DMS 273 treated with DMSO at 0.1 percent for 48 hours (cell line): ENCODE data around the gene ERCC2.
"Not testable (repeated sequence)": the region's sequence is repeated elsewhere in the genome, so short reads cannot be mapped to it uniquely, and the experiment has no call there.

Source experiments
- DNase-seq: peaks from one replicate; lab custom pipeline; 2025; lab: John Stamatoyannopoulos, UW

The ERCC2 gene

DNA sequence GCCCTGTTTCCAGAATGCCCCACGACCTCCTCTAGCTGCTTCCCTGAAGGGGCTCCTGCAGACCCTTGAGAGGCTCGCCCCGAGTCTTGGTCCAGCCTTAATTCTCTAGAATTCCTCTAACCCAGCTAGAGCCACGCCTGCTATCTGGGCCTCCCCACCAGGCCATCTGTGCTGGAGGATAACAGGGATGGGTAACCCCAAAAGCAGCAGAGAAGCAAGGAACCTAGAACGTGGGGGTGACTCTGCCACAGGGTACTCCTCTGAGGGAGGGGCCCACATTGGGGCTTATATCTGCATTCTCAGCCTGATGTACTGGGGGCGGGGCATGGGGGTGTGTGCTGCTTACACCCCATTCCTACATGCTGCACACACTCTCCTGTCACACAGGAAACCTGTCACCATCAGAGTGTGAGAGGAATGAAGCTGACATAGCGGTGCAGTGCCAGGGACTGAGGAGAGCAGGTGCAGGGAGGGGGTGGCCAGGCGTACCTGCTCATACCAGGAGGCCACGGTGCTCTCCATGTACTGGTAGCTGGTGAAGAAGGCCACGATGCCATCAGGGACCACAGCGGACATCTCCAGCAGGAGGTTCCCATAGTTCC lies 16.0 kb downstream of the ERCC2 start:
- no peak for DNase-seq

DNA sequence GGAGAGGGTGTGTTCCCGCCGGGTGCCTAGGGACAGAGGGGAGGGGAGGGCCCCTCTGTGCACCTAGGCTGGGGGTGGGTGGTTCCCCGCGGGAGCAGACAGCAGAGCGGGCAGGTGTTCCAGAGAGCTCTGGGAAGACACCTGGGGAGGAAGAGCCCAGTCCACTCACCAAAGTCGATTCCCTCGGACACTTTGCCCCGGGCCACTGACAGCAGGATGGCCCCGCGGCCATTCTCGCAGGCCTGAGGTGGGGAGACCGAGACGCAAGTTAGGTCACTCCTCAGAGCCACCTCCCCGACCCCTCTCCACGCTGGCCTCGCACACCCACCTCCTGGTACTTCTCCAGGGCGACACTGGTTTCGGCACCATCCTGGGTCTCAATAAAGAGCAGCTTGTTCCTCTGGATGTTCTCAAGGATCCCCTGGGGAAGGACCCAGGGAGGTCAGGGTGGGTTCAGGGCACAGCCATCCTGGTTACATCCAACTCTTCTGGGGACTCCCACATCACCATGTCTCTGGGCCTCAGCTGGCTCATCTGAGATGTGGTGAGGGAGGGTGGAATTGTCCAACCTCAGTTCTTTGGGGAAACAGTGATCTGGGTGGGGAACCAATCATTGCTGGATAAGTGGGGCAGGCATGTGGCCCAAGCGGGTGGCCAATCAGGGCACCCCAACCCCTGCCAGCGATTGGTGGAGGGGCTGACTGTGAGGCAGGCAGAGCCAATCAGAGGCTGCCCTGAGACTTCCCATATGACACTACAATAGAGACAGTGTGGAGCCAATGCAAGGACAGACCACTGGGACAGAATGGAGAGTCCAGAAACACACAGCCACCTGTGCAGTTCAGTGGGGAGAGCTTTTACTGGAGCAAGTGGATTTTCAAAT lies 17.2 kb downstream of the ERCC2 start:
- DNase-seq, result no peak

DNA sequence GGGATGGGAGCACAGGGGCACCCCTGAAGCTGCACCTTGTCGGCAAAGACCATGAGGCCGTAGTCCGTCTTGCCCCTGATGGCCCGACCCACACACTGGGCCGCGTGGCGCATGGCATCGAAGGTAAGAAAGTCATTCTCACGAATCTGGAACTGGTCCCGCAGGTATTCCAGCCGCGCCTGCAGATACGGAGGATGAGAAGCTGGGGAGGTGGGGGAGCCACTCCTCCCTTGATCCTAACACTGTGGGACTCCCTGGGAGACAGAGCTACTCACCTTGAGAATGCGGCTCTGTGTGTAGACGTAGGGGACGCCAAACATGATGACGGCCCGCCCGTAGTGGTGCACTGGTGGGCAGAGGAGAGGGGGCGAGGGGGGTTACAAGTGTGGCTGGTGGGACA lies 17.9 kb downstream of the ERCC2 start:
- no peak for DNase-seq

DNA sequence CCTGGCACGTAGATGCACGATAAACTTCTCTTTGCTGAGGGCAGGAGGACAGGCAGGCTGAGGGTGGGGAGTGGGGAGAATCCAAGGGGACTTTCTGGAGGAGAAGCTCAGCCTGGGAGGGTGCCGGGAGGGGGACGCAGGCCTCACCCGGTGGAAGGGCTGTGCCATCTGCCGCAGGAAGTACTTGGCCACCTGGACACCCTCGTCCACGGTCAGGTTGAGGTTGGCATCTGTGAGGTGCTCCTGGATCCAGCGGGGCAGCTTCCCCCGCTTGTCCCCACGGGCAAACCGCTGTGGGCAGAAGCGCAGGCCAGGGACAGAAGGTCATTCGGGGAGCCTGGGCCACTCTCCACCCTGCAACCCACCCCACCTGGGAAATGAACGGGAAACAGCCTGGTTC lies 18.3 kb downstream of the ERCC2 start:
- no peak for DNase-seq

DNA sequence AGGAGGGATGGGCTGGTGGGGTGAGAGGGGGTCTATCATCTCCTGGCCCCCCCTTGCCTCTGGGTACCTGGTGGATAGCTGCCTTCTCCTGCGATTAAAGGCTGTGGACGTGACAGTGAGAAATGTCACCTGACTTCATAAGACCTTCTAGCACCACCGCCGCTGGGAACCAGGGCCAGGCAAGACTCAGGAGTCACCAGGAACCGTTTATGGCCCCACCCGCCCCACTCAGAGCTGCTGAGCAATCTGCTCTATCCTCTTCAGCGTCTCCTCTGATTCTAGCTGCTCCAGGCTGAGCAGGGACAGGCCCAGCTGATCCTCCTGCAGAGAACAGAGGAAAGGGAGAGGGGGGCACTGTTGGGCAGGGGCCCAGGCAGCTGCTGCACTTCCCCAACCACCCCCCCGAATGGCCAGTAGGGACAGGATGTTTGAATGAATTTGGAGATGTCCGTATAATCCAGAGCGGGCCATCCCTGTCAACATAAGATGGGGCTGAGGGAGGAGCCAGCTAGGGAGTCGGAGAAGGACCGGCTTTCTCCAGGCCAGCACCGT lies 18.9 kb downstream of the ERCC2 start:
- no peak for DNase-seq

DNA sequence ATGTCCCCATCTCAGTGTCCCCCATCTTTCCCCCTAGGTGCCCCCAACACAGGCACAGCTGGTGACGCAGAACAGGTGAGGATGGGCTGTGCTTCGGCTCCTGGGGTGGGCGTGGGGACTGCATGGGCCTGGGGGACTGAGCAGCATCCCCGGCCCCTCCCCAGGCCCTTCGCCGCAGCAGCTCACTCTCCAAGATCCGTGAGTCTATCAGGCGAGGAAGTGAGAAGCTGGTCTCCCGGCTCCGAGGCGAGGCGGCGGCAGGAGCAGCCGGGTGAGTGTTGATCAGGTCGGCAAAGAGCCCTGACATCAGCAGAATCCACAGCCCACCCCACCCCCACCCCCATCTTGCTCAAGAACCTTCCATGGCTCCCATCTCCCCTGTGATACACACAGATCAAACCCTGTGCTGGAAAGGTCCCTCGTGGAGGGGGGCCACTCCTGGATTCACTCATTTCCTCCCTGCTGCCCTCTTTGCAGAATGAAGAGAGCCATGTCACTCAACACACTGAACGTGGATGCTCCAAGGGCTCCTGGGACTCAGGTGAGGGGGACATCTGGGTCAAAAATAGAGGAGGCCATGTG lies 19.8 kb downstream of the ERCC2 start:
- no peak for DNase-seq

DNA sequence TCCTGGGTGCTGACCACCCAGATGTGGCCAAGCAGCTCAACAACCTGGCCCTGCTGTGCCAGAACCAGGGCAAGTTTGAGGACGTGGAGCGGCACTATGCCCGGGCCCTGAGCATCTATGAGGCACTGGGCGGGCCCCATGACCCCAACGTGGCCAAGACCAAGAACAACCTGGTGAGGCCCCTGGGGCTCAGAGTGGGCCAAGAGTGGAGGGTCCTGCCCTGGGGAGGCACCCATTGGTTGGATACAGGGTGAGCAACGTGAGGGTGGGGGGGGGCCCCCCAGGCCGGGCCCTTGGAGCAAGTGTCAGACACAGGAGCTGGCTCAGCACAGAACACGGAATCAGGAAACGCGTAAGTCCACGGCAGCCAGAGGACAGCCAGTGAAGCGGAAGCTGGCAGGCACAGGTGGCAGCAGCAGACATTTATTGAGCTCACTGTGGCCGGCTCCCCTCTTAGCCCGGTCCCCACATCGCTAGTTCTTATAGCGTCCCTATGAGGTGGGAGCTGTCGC lies 20.9 kb downstream of the ERCC2 start:
- no peak for DNase-seq

DNA sequence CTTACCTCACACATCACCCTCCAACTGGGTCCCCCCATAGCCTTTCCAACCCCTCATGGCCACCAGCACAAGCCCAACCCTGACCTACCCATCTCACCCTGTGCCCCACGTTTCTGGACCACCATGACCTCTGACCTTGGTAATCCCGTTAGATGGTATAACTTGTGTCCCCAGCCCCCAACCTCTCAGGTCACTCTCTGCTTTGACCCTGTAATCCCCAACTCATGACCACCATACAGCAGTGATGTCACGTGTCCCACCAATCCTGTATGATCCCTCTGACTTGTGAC lies 21.3 kb downstream of the ERCC2 start:
- no peak for DNase-seq

DNA sequence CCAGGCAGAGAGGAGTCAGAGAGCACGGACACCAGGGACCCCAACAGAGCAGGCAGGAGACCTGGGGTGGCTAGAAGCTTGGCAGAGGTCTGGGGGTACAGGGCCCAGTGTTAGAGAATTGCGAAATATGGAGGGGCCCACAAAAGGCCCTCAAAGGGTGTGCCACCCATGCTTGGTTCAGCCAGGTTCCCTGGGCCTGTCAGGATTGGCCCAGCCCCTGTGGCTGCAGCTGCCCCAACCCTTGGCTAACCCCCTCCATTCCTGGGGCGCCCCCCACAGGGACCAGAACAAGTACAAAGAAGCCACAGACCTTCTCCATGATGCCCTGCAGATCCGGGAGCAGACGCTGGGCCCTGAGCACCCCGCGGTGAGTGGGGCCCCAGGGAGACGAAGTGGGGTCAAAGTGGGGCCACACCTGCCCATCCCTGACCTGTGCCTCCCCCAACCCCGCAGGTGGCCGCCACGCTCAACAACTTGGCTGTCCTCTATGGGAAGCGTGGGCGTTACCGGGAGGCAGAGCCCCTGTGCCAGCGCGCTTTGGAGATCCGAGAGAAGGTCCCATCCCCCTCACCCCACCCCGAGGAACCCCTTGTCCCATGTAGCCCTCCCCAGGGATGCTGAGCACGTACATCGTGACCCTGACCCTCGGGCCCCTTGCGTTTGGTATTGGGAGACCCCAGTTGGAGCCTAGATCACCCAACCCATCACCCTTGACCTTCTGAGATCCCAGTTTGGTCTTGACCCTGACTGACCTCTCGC lies 21.8 kb downstream of the ERCC2 start:
- no peak for DNase-seq

DNA sequence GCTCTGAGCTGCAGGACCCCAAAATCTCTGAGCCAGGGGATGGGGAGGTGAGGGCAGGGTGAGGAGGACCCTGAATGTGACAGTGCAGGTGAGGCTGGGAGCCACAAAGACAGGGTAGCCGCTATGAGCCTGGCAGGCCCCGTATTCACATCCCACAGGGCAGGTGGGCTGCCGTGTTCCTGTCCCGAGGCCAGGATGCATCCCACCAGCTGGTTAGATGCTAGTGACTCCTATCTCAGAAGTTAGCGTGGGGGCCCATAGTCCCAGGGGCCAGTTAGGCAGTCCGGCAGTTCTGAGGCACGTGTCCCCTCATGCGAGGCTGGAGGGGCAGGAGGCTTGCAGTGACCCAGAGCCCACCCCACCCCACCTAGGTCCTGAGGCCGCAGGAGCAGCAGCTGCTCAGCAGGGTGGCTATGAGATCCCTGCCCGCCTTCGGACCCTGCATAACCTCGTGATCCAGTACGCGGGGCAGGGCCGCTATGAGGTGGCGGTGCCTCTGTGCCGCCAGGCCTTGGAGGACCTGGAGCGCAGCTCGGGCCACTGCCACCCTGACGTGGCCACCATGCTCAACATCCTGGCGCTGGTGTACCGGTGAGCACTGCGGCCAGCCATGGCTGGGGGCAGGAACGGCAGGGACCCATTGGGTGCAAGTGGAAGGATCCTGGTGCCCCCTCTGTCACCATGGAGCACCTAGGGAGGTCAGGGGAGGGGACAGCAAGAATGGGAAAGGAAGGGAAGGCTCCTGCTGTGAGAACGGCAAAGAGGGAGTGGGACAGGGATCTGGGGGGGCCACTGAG lies 22.6 kb downstream of the ERCC2 start:
- no peak for DNase-seq

DNA sequence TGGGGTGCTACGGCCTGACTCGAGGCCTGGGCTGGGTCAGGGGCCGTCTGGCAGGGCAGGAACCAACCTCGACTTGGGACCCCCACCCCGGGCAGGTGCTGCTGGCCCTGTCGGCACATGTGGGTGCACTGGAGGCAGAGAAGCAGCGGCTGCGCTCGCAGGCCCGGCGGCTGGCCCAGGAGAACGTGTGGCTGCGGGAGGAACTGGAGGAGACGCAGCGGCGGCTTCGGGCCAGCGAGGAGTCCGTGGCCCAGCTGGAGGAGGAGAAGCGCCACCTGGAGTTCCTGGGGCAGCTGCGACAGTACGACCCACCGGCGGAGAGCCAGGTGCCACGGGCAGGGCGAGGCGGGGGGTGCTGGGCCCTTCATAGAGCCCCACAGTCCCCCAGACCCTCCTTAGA lies 23.9 kb downstream of the ERCC2 start:
- DNase-seq, result no peak

DNA sequence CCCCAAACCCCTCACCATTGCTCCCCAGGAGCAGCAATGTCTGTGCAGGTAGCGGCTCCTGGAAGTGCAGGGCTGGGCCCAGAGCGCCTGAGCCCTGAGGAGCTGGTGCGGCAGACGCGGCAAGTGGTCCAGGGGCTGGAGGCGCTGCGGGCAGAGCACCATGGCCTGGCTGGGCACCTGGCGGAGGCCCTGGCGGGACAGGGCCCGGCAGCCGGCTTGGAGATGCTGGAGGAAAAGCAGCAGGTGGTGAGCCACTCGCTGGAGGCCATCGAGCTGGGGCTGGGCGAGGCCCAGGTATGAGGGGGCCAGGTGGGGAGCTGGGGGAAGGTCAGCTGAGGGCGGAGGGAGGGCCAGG lies 24.9 kb downstream of the ERCC2 start:
- no peak for DNase-seq

DNA sequence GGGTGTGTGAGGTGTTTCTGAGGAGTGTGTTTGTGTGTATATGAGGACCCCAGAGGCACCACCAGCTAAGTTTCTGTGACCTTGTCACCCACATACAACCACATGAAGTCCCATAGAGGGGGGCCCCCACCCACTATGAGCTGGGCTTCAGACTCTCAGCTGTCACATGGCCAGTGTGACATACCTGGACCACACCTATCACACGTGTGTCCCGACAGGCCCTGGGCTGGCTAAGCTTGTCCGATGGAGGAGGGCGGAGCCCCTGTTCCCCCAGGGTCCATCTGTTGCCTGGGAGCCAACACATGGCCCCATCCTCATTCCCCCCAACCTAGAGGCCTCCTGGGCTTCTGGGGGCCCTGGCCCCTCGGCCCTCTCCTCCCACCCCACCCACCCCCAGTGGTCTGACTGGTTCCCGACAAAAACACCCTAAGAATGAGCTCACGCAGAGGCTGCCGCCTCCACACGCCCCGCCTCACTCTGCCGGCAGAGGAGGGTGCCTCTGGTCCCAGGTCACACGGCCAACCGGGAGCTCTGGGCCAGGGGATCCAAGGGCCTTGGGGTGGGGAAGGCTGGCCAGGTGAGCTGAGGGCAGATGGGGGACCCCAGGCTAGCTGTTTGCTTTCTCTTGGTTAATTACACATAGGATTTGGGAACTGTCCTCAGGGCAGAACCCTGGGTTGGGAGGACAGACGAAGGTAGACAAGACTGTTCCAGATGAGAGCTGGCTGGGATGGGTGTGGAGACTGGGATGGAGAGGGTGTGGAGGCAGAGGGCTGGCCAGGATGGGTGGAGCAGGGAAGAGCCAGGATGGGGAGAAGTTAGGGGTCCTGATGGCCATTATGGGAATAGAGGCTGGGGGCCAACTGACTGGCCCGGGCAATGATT lies 25.5 kb downstream of the ERCC2 start:
- DNase-seq, result no peak

DNA sequence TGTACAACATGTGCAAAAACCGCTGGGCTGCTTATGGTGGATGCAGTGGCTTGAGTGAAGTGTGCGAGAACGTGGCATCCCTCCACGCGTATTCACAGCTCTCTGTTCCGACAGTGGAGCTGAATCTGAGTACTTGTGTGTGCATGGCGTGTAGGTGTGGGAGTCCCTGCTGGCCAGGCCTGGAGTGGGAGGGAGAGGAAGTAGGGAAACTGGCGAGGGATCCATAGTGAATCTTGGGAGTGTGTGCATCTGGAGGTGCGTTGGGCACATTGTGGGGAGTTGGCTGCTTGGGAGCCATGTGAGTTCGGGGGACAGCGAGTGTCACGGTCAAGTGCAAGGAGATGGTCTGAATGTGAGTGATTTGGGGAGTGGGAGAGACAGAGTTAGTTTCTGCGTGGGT lies 27.5 kb downstream of the ERCC2 start:
- DNase-seq, result no peak

DNA sequence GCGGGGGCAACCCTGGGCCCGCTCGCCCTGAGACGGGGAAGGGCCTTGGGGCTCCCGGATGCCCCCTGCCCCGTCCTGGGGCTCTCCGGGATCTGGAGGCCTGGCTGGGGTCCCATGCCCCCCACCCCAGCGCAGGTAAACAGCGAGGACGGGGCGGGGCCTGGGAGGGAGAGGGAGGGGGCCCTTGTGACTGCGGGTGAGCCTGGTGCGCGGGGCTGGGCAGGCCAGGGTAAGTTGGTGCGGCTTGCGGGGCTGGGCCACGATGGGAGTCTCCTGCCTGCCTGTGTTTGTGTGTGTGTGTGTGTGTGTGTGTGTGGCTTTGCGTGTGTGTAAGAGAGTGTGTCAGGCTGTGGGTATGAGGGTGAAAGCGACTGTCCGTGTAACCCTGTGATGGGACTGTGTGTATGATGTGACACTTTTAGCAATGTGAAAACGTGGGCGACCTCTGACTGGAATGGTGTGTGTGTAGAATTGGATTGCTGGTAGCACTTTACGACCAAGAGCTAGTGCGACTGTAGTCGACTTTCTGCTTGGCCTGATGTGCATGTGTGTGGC lies 29.4 kb downstream of the ERCC2 start:
- no peak for DNase-seq

DNA sequence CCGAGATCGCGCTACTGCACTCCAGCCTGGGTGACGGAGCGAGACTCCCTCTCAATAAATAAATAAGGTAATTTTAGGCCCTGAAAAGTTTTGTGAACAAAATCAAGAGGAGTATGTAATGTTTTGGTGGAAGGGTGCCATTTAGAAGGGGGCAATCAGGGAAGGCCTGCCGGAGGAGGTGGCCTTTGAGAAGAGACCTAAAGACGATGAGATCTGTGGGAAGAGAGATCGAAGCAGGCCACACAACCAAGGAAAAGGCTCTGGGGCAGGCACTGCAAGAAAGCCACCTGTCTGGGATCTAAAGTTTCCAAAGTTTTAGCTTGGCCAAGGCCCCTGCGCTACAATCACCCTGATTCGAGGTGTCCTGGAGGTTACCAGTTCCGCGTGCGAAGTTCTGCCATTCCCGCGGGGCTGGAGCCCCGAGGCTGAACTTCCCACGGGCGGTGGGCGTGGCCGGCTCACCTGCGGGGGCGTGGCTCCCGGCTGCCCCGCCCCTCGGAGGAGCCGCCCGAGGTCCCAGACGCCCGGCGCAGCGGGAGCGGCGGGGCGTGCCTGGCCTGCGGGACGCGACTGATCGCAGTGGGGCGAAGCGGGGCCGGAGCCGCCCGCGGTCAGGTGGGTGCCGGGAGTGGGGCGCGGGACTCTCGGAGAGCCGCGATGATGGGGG lies 30.0 kb downstream of the ERCC2 start, which contains the start of gene KLC3:
TSS of gene KLC3 (plus strand) at position 519 of the 667 bp plus-strand sequence. CDS start 4,792 bp downstream, outside the sequence.
- no peak for DNase-seq

DNA sequence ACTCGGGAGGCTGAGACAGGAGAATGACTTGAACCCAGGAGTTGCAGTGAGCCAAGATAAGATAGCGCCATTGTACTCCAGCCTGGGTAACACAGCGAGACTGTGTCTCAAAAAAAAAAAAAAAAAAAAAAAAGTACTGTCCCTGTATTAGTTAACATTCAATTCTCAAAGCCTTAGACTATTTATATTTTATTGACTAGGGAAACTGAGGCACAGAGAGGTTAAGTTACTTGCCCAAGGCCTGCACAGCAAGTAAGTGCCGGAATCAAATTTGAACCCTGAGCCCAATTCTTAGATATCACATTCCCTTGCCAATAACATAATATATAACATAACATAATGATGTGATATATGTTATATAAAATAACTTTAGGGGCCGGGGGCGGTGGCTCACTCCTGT lies 30.7 kb downstream of the ERCC2 start:
- no peak for DNase-seq

DNA sequence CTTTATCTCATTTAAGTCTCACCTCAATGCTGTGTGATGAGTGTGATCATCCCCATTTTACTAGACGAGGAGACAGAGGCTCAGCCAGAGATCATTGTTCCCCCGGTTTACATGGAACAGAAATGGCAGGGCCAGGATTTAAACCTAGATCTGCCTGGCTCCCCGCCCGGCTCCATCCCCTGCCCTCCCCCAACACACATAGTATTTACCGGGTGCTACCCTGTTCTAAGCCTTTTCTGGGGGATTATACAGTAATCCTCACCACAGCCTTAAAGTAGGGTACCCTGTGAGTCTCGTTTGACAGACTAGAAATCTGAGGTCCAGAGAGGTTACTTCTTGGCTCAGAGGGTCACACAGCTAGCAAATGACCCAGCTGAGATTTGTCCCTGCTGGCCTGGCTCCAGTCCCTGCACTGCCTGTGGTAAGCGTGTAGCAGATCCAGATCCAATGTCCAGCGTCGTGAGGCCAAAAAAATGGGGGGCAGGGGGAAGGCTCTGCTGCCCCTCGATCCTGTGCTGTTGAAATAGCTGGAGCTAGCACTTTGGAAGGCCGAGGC lies 33.6 kb downstream of the ERCC2 start:
- no peak for DNase-seq

DNA sequence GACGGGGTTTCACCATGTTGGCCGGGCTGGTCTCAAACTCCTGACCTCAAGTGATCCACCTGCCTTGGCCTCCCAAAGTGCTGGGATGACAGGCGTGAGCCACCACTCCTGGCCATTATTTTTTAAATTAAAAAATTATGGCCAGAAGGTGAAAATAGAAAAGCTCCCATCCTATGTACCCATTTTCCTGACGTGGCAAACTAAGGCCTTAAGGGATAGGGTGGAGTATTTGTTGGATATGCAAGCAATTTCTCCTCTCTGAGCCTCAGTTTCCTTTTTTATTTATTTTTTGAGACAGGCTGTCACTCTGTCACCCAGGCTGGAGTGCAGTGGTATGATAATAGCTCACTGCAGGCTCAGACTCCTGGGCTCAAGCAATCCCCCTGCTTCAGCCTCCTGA lies 35.5 kb downstream of the ERCC2 start:
- not testable (repeated sequence) for DNase-seq
